Uterus (tissue), 2 donors: ENCODE data around the gene MATCAP1.

Experiments used
- CTCF ChIP-seq, 4 experiments: fragments of 200-600 bp in 2 of 4; fragments of 450-650 bp in 2 of 4; sonication (generic) in 2 of 4; IDR thresholded peaks; one replicate each; pipeline ENCODE4 v1.5.1; 2016 to 2019; ENCODE audit warnings: antibody characterized with exemption in 4 of 4, mild to moderate bottlenecking in 2 of 4, moderate library complexity in 1 of 4
- POLR2A ChIP-seq, 2 donors: fragments of 450-650 bp; IDR thresholded peaks; one replicate each; pipeline ENCODE4 v1.6.1; 2016; ENCODE audit warnings: antibody characterized with exemption in 2 of 2, mild to moderate bottlenecking in 1 of 2, moderate library complexity in 1 of 2

GRCh38 chr16:67195676-67196075, 11.9 kb upstream of the MATCAP1 start:
- TF ChIP-seq CTCF (IDR thresholded peaks at IDR 0.05) (no peak), POLR2A (IDR thresholded peaks at IDR 0.05) (no peak)
